Mesenchymal stem cell (in vitro differentiated cells and primary cell): ENCODE measurements around the gene CD7.

Experiments used
- DNase-seq: peaks from one replicate; pipeline ENCODE4 v3.0.0-alpha.2; 2013
- H2AFZ ChIP-seq: one replicate; pipeline ENCODE4 v1.6.1; 2013; ENCODE audit warnings: low read depth, mild to moderate bottlenecking, control low read depth, inconsistent platforms, low read length, moderate library complexity
- H2AK5ac ChIP-seq: 2 replicates; pipeline ENCODE4 v1.6.1; 2013; ENCODE audit warnings: low read length, moderate library complexity, mild to moderate bottlenecking, inconsistent platforms; ENCODE audit not compliant: severe bottlenecking
- H2BK120ac ChIP-seq: one replicate; pipeline ENCODE4 v1.6.1; 2013; ENCODE audit warnings: low read depth, mild to moderate bottlenecking, inconsistent platforms, low read length, moderate library complexity
- H2BK12ac ChIP-seq, 2 experiments: one replicate each; pipeline ENCODE4 v1.6.1; 2013; ENCODE audit warnings: inconsistent platforms in 2 of 2, low read length in 2 of 2, mild to moderate bottlenecking in 2 of 2, moderate library complexity in 2 of 2, control low read depth in 1 of 2
- H2BK15ac ChIP-seq: one replicate; pipeline ENCODE4 v1.6.1; 2013; ENCODE audit warnings: mild to moderate bottlenecking, low read depth, inconsistent platforms; ENCODE audit not compliant: poor library complexity, severe bottlenecking
- H2BK5ac ChIP-seq: 2 replicates; pipeline ENCODE4 v1.6.1; 2013; ENCODE audit warnings: low read depth, mild to moderate bottlenecking, low read length, control low read depth, inconsistent platforms; ENCODE audit not compliant: poor library complexity, severe bottlenecking
- H3K14ac ChIP-seq, 2 experiments: one replicate each; pipeline ENCODE4 v1.6.1; 2013; ENCODE audit warnings: inconsistent platforms in 2 of 2, low read length in 2 of 2, control low read depth in 1 of 2, mild to moderate bottlenecking in 1 of 2, moderate library complexity in 1 of 2
- H3K18ac ChIP-seq, 2 experiments: one replicate each; pipeline ENCODE4 v1.6.1; 2013; ENCODE audit warnings: inconsistent platforms in 2 of 2, low read length in 2 of 2, control low read depth in 1 of 2, low read depth in 1 of 2, mild to moderate bottlenecking in 1 of 2
- H3K23ac ChIP-seq, 2 experiments: one replicate each; pipeline ENCODE4 v1.6.1; 2013; ENCODE audit warnings: inconsistent platforms in 2 of 2, low read length in 2 of 2, mild to moderate bottlenecking in 2 of 2, moderate library complexity in 2 of 2, control low read depth in 1 of 2
- H3K27ac ChIP-seq: 2 replicates; pipeline ENCODE4 v1.5.1; 2013; ENCODE audit warnings: mild to moderate bottlenecking, moderate library complexity, low read length, control low read depth, inconsistent platforms; ENCODE audit not compliant: poor library complexity, severe bottlenecking
- H3K27me3 ChIP-seq, 2 experiments: 2 replicates each; pipeline versions ENCODE4 v1.6.1 to v1.7.0; 2013; ENCODE audit warnings: low read length in 2 of 2, mild to moderate bottlenecking in 2 of 2, moderate library complexity in 2 of 2, control low read depth in 1 of 2, inconsistent platforms in 1 of 2; ENCODE audit not compliant: control insufficient read depth in 1 of 2, insufficient read depth in 1 of 2
- H3K36me3 ChIP-seq, 2 experiments: 2 replicates each; pipeline versions ENCODE4 v1.6.1 to v1.7.0; 2013; ENCODE audit warnings: low read length in 2 of 2, control low read depth in 1 of 2, inconsistent platforms in 1 of 2, low read depth in 1 of 2, mild to moderate bottlenecking in 1 of 2; ENCODE audit not compliant: insufficient read depth in 2 of 2, control insufficient read depth in 1 of 2
- H3K4ac ChIP-seq, 2 experiments: one replicate each; pipeline ENCODE4 v1.6.1; 2013; ENCODE audit warnings: inconsistent platforms in 2 of 2, low read length in 2 of 2, mild to moderate bottlenecking in 2 of 2, moderate library complexity in 2 of 2, control low read depth in 1 of 2, low read depth in 1 of 2
- H3K4me1 ChIP-seq: 2 replicates; pipeline ENCODE4 v1.6.1; 2013; ENCODE audit warnings: low read depth, low read length, control low read depth; ENCODE audit not compliant: control insufficient read depth, insufficient read depth
- H3K4me2 ChIP-seq: 2 replicates; pipeline ENCODE4 v1.6.1; 2013; ENCODE audit warnings: low read length, mild to moderate bottlenecking, inconsistent platforms; ENCODE audit not compliant: poor library complexity, severe bottlenecking
- H3K4me3 ChIP-seq, 2 experiments: 2 replicates each; pipeline versions ENCODE4 v1.5.1 to v1.7.0; 2013; ENCODE audit warnings: low read length in 2 of 2, mild to moderate bottlenecking in 2 of 2, control low read depth in 1 of 2, low read depth in 1 of 2; ENCODE audit not compliant: insufficient read depth in 1 of 2
- H3K79me1 ChIP-seq: replicated peaks from 2 replicates; pipeline ENCODE4 v1.6.1; 2013; ENCODE audit warnings: mild to moderate bottlenecking, control low read depth, low read length, inconsistent platforms; ENCODE audit not compliant: poor library complexity, severe bottlenecking
- H3K9ac ChIP-seq: 2 replicates; pipeline ENCODE4 v1.7.0; 2013; ENCODE audit warnings: mild to moderate bottlenecking, low read length, moderate library complexity
- H3K9me3 ChIP-seq: 2 replicates; pipeline ENCODE4 v1.7.0; 2013; ENCODE audit warnings: mild to moderate bottlenecking, low read length; ENCODE audit not compliant: control insufficient read depth
- H4K8ac ChIP-seq: one replicate; pipeline ENCODE4 v1.6.1; 2013; ENCODE audit warnings: inconsistent platforms, mild to moderate bottlenecking, low read length, moderate library complexity
- H4K91ac ChIP-seq: one replicate; pipeline ENCODE4 v1.6.1; 2013; ENCODE audit warnings: mild to moderate bottlenecking, low read length, inconsistent platforms
- WGBS: methylation state at CpG from one replicate; pipeline ENCODE4 v1.1.7; 2013; ENCODE audit warnings: mixed read lengths; 5-methylcytosine and 5-hydroxymethylcytosine counted together

Gene CD7

DNA sequence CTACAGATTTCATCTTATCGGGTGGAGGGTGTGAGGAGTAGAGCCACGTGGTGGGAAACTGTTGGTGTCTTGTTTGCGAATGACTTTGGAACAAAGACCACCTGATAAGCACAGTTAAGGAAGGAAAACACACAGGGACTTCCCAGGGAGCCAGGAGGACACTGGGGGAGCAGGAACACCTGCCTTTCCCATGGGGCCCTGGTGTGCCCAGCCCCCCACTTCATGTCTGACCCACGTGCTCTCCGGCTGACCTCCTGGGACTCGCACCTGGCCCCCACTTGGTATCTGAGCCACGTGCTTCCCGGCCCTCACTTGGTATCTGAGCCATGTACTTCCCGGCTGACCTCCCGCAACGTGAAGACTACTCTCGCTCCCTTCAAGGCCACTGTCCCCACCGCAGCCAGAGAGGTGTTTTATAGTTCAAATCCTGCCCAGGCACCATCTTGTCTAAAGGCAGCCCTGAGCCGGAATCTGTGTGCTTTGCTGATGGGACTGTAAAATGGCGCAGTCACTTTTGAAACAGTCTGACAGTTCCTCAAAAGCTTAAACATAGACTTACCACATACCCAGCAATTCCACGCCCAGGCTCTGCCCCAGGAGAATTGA lies 38.5 kb downstream of the CD7 start:
- no peak overlapping the region for H3K9ac ChIP-seq
- no peak overlapping the region for H2BK5ac ChIP-seq
- no peak for DNase-seq
- peaks cover 35% of the 10 kb centered on the region for H3K4me1 ChIP-seq
- H3K18ac ChIP-seq, result no peak overlapping the region
- H3K9me3 ChIP-seq, result no peaks in the 10 kb centered on the region
- H3K23ac ChIP-seq, result no peak overlapping the region
- H3K14ac ChIP-seq, result no peak overlapping the region
- H3K4ac ChIP-seq, result no peak overlapping the region
- no peak overlapping the region for H2AFZ ChIP-seq
- no peak overlapping the region for H2BK120ac ChIP-seq
- H3K4me3 ChIP-seq, result no peak overlapping the region
- 82% methylated on average over 16 of the region's 16 CpGs for WGBS
- peaks cover 6% of the 10 kb centered on the region for H3K79me1 ChIP-seq
- no peak overlapping the region for H3K27ac ChIP-seq
- no peak overlapping the region for H4K91ac ChIP-seq
- no peak overlapping the region for H4K8ac ChIP-seq
- no peak overlapping the region for H2BK15ac ChIP-seq
- no peak overlapping the region for H2BK12ac ChIP-seq
- peaks cover 5 to 9% of the 10 kb centered on the region in 2 experiments for H3K36me3 ChIP-seq
- H3K4me2 ChIP-seq, result no peak overlapping the region
- no peak overlapping the region for H2AK5ac ChIP-seq
- H3K27me3 ChIP-seq, result no peaks in the 10 kb centered on the region

DNA sequence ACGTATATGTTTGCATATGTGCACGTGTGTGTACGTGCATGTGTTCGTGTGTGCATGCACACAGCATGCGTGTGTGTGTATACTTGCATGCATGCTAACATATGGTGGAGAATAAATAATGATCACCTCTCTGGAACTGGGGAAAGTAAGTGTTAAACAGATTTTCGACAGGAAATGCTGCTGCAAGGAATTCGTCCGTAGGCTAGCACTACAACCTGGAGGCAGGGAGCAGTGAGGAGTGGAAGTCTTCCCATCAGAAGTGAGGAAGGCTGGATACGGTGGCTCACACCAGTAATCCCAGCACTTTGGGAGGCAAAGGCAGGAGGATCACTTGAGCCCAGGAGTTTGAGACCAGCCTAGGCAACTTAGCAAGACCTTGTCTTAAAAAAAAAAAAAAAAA lies 39.1 kb downstream of the CD7 start:
- Histone ChIP-seq H3K27ac (no peak overlapping the region), H3K36me3 (peaks cover 5 to 9% of the 10 kb centered on the region in 2 experiments), H3K14ac (no peak overlapping the region), H3K27me3 (no peaks in the 10 kb centered on the region), H2AFZ (no peak overlapping the region), H3K9ac (no peak overlapping the region), H3K9me3 (no peaks in the 10 kb centered on the region), H3K23ac (no peak overlapping the region), H2BK5ac (no peak overlapping the region), H2BK12ac (no peak overlapping the region), H3K4ac (no peak overlapping the region), H2BK15ac (no peak overlapping the region), H2AK5ac (no peak overlapping the region), H3K18ac (no peak overlapping the region), H3K79me1 (peaks cover 8% of the 10 kb centered on the region), H3K4me2 (no peak overlapping the region), H2BK120ac (no peak overlapping the region), H4K8ac (no peak overlapping the region), H3K4me3 (no peak overlapping the region), H3K4me1 (peaks cover 32% of the 10 kb centered on the region), H4K91ac (no peak overlapping the region)
- no peak for DNase-seq
- 90% methylated on average over 8 of the region's 9 CpGs for WGBS

DNA sequence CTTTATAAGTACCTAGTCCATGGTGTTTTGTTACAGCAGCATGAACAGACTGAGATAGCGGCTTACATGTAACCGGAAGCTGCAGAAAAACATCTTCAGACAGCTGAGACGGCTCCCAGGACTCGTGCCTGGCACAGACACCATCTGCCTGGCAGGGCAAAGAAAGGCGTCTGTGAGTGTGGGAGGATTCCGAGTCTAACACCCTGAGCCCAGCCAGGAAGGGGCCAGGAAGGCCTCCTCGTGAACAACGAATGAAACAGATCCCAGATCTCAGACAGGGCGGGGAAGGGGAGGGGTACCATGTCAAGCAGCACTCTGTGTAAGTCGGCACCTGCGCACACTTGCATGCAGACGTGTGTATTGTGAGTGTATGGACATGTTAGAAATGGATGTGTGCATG lies 39.6 kb downstream of the CD7 start:
- no peak overlapping the region for H2AFZ ChIP-seq
- 88% methylated on average over 12 of the region's 12 CpGs for WGBS
- no peaks in the 10 kb centered on the region for H3K27me3 ChIP-seq

DNA sequence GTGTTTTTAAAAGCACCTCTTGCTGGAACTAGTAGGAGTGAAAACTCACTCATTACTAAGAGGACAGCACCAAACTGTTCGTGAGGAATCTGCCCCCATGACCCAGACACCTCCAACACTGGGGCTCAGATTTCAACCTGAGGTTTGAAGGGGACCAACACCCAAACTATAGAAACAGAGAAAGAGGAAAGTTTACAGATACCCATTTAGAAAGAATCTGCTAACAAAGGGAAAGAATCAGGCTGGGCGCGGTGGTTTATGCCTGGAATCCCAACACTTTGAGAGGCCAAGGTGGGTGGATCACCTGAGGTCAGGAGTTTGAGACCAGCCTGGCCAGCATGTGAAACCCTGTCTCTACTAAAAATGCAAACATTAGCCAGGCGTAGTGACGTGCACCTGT lies 40.5 kb downstream of the CD7 start:
- H3K14ac ChIP-seq, result no peak overlapping the region
- no peak overlapping the region for H3K18ac ChIP-seq

More for the DNA sequence above, 39.6 kb downstream of the CD7 start:
- Histone ChIP-seq H2BK12ac (no peak overlapping the region), H3K4ac (no peak overlapping the region), H3K9ac (no peak overlapping the region), H3K36me3 (peaks cover 5 to 9% of the 10 kb centered on the region in 2 experiments), H3K79me1 (peaks cover 8% of the 10 kb centered on the region), H2BK15ac (no peak overlapping the region), H2AK5ac (no peak overlapping the region), H4K8ac (no peak overlapping the region), H2BK120ac (no peak overlapping the region), H3K4me2 (no peak overlapping the region), H3K18ac (no peak overlapping the region), H3K4me1 (peaks cover 28% of the 10 kb centered on the region), H3K4me3 (no peak overlapping the region), H3K9me3 (no peaks in the 10 kb centered on the region), H3K14ac (no peak overlapping the region), H3K27ac (no peak overlapping the region), H2BK5ac (no peak overlapping the region), H3K23ac (no peak overlapping the region), H4K91ac (no peak overlapping the region)
- DNase-seq, result no peak

More for the DNA sequence above, 40.5 kb downstream of the CD7 start:
- Histone ChIP-seq H3K36me3 (peaks cover 6 to 9% of the 10 kb centered on the region in 2 experiments), H3K4me2 (no peak overlapping the region), H2AK5ac (no peak overlapping the region), H3K4ac (no peak overlapping the region), H3K27ac (no peak overlapping the region), H3K79me1 (peaks cover 8% of the 10 kb centered on the region), H2BK5ac (no peak overlapping the region), H3K23ac (no peak overlapping the region), H2AFZ (no peak overlapping the region), H3K4me1 (peaks cover 21% of the 10 kb centered on the region), H2BK12ac (no peak overlapping the region), H2BK120ac (no peak overlapping the region), H2BK15ac (no peak overlapping the region), H3K4me3 (no peak overlapping the region), H3K9ac (no peak overlapping the region), H4K8ac (no peak overlapping the region), H3K27me3 (no peaks in the 10 kb centered on the region), H3K9me3 (no peaks in the 10 kb centered on the region), H4K91ac (no peak overlapping the region)
- WGBS, result 88% methylated on average over 4 of the region's 5 CpGs
- DNase-seq, result no peak
